Keratinocyte (primary cell): ENCODE data around the gene OXT.

ENCODE experiments used
- EZH2 ChIP-seq: IDR thresholded peaks from one replicate; pipeline ENCODE4 v1.6.1; 2012; ENCODE audit warnings: inconsistent platforms, mild to moderate bottlenecking, low read length, moderate library complexity
- TF ChIP-seq, protein P1 (sequence below), 3 experiments: IDR thresholded peaks in 1 of 3; conservative IDR thresholded peaks in 1 of 3; optimal IDR thresholded peaks in 1 of 3; 2 replicates in 2 of 3; 3 replicates in 1 of 3; pipeline versions ENCODE3 to v1.5.1; 2011; ENCODE audit warnings: low read length in 3 of 3, mild to moderate bottlenecking in 3 of 3, moderate library complexity in 2 of 3, control low read depth in 1 of 3, inconsistent platforms in 1 of 3; ENCODE audit not compliant: insufficient read depth in 2 of 3; ENCODE audit errors: extremely low read depth in 1 of 3

DNA sequence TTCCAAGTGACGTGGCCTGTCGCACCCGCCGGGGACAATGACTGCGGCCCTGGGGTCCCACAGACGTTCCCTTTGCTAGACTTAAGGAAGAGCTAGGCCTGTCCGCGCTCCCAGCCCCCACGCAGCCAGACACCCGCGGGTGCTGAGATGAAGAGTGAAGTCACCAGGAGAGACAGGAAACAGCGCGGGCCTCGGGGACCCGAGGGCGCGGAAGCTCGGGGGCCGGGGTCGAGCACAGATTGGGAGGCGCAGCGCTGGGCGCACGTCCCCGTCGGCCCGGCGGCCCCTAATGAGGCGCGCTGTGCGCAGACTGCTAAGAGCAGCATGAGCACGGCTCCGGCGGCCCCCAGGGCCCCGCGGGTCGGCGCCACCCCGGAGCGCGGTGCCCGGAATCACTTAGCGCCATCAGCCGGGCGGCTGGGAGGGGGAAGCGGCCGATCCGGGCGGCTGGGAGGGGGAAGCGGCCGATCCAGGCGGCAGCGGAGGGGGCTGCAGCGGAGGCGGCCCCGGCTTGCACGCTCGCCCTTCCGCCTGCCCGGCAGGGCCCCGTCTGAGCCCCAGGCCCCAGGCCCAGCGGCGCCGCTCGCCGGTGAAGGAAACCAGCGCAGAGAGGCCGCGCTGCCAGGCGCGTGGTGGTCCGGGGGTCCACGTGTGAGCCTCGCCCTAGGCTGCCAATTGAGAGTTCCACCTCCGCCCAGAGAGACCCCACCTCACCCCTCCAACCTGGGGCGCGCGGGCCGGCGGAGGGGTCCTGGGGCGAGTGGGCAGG lies 21.4 kb downstream of the OXT start:
- TF ChIP-seq, protein P1, sequence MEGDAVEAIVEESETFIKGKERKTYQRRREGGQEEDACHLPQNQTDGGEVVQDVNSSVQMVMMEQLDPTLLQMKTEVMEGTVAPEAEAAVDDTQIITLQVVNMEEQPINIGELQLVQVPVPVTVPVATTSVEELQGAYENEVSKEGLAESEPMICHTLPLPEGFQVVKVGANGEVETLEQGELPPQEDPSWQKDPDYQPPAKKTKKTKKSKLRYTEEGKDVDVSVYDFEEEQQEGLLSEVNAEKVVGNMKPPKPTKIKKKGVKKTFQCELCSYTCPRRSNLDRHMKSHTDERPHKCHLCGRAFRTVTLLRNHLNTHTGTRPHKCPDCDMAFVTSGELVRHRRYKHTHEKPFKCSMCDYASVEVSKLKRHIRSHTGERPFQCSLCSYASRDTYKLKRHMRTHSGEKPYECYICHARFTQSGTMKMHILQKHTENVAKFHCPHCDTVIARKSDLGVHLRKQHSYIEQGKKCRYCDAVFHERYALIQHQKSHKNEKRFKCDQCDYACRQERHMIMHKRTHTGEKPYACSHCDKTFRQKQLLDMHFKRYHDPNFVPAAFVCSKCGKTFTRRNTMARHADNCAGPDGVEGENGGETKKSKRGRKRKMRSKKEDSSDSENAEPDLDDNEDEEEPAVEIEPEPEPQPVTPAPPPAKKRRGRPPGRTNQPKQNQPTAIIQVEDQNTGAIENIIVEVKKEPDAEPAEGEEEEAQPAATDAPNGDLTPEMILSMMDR (optimal IDR thresholded peaks at IDR 0.05 in 1 of 3, IDR thresholded peaks at IDR 0.05 in 1 of 3, conservative IDR thresholded peaks at IDR 0.05 in 1 of 3; ENCODE audit: extremely low read depth in 1 of 3, insufficient read depth in 2 of 3, low read length in 3 of 3): no peak
- TF ChIP-seq EZH2: peak; percentile 54
